Loucy (cell line): ENCODE results near the gene ZFYVE28.

Source experiments
- CTCF ChIP-seq: fragments of 200-600 bp; sonication (generic); conservative IDR thresholded peaks from 2 replicates; pipeline ENCODE4 v1.5.1; 2014; ENCODE audit warnings: mild to moderate bottlenecking, antibody characterized with exemption, low read length
- EZH2phosphoT487 ChIP-seq: fragments of 200-600 bp; IDR thresholded peaks from 2 replicates; pipeline ENCODE4 v1.6.1; 2018; ENCODE audit warnings: antibody characterized with exemption, mild to moderate bottlenecking, moderate library complexity, borderline replicate concordance

GRCh38 chr4:2299794-2300193 is 118.7 kb downstream of the ZFYVE28 start:
- TF ChIP-seq CTCF (no peak), EZH2phosphoT487 (no peak)
